DND-41 (cell line): Measurements from ENCODE around the gene VPS35.

ENCODE experiments used
- EZH2 ChIP-seq: IDR thresholded peaks from 3 replicates; pipeline ENCODE4 v1.6.1; 2012; ENCODE audit warnings: borderline replicate concordance, low read depth, mild to moderate bottlenecking, moderate library complexity, low read length, inconsistent platforms; ENCODE audit not compliant: severe bottlenecking
- TF ChIP-seq, protein P1 (sequence below): IDR thresholded peaks from 2 replicates; pipeline ENCODE4 v1.5.1; 2012; ENCODE audit warnings: borderline replicate concordance, low read length, moderate library complexity, mild to moderate bottlenecking; ENCODE audit not compliant: poor library complexity, severe bottlenecking; ENCODE audit errors: extremely low read depth

DNA sequence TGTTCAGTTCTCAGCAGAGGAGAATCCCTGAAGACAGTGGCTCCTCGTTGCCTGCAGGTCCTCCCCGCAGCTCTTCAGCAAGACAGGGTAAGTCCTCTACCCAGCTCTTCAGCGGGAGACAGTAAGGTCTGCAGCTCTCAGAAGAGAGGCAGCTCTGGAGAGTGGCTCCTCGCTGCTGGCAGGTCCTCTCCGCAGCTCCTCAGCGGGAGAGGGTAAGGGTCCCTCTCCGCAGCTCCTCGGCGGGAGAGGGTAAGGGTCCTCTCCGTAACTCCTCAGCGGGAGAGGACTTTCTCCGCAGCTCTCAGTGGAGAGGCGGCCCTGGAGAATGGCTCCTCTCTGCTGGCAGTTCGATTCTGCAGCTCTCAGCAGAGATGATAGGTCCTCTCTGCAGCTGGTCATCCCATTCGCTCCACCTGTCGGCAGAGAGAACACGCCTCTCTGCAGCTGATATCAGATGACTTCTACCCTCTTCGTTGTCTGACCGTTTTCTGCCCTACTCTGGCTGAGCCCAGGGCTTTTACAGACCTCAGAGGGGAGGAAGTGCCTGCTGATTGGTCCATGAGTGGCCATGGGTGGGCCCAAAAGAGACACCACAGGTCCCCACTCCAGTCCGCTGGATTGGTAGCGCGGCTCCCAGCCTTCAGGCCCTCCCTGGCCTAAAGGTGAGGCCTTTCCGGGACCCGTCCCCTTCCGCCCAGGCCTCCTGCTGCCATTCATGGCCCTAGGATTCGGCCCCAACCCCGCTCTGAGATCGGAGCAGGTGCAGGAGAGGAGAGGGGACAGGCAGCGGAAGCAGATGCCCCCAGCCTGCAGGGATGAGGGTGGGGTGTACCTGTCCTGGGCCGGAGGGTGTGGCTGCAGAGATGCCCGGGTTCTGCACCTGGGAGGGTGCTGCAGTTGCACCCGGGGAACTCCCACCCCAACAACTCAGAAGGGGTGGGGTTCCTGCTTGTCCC, 55.9 kb downstream of the VPS35 start:
- TF ChIP-seq, protein P1, sequence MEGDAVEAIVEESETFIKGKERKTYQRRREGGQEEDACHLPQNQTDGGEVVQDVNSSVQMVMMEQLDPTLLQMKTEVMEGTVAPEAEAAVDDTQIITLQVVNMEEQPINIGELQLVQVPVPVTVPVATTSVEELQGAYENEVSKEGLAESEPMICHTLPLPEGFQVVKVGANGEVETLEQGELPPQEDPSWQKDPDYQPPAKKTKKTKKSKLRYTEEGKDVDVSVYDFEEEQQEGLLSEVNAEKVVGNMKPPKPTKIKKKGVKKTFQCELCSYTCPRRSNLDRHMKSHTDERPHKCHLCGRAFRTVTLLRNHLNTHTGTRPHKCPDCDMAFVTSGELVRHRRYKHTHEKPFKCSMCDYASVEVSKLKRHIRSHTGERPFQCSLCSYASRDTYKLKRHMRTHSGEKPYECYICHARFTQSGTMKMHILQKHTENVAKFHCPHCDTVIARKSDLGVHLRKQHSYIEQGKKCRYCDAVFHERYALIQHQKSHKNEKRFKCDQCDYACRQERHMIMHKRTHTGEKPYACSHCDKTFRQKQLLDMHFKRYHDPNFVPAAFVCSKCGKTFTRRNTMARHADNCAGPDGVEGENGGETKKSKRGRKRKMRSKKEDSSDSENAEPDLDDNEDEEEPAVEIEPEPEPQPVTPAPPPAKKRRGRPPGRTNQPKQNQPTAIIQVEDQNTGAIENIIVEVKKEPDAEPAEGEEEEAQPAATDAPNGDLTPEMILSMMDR: no peak
- TF ChIP-seq EZH2: no peak
